ENCODE measurements around the gene UBASH3A. TPM values are rescaled to one million over a fixed set of nuclear protein-coding genes. Genes with fewer than 3 reads are reported as not detected.

UBASH3A gene
- total RNA-seq, 1 donor from 2014 or later = not detected

DNA sequence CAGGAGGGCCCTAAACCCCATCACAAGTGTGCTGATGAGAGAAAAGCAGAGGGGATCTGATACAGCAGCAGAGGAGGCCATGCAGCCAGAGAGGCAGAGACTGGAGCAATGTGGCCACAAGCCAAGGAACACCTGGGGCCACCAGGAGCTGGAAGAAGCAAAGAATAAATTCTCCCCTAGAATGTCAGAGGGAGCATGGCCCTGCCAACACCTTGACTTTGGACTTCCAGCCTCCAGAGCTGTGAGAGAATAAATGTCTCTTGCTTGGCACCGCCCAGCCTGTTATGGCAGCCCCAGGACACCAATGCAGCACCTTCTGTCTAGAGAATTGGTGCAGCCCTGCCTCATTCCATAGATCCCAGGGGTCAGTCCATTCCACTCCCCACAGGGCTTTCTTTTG, 25.3 kb downstream of the UBASH3A start:
- no peak for DNase-seq (ENCODE audit: low read depth in 2 of 2)

DNA sequence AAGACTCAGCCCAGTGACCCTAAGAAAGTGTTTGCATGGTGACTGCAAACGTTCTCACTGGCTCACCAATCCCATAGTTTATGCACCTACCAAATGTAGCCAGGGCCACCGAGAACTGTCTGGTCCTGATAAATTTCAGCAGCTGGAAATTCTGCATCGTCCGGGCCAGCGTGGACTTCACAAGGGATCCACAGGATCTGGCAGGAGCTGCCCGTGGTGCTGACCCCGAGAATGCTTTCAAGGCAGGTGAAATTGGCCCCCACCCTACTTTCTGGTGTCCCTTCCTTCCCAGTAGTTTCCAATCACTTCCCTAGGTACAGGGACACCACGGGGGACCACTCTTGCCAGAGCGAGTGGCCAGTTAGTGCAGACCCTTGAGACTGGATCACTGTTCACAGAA, 26.2 kb downstream of the UBASH3A start:
- DNase-seq (ENCODE audit: low read depth in 2 of 2) = peak in 1 of 2 donors; percentile 31

DNA sequence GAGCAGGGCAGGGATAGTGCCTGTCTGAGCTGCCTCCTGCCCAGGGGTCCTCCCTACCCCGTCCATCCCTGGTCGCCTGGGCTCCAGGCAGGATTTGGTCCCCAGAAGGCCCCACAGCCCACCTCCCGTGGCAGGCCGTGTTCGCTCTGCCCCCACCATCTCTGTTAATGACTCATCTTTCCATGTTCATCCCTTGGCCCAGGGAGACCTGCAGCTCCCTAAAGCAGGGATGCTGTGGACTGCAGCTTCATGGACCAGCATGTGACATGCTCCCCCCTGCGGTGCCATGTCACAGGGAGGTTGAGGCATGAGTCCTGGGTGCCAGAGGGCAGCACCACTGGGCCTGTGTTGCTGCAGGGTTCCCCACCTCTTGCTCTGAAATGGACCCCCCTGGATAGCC, 26.8 kb downstream of the UBASH3A start:
- no peak for DNase-seq (ENCODE audit: low read depth in 2 of 2)

DNA sequence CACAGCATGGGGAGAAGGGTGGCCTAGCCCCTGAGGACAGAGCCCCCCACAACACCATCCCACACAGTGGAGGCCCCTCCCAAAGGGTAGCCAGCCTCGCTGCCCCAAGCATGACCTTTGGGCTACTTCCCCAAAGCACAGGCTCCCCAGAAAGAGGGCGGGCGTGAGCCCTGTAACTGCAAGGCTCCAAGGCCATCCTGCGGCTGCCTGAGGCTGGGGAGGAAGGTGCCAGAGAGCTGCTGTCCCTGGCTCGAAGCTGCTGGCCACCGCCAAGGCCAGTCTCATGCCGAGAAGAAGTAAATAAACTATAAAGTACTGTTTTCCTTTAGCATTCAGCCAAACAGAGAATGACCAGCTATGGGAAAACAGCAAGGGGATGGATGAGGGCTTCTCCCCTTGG, 27.5 kb downstream of the UBASH3A start:
- no peak for DNase-seq (ENCODE audit: low read depth in 2 of 2)

DNA sequence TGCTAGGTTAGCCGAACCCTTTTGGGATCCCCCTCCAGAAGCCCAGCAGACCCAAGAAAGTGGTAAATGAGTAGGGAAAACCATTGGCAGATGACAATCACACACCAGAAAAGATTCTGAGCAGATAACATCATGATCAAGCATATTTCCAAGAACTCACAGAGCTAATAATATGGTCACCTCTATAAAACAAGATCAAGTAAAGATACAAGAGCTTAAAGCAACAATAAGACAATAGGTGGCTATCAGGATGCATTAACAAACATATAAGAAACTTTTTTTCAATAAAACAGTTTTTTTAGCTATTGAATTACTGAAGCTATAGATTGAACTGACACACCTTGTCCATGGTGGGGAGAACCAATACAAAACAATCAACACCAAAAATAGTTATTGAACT, 29.0 kb downstream of the UBASH3A start:
- no peak for DNase-seq (ENCODE audit: low read depth in 2 of 2)

DNA sequence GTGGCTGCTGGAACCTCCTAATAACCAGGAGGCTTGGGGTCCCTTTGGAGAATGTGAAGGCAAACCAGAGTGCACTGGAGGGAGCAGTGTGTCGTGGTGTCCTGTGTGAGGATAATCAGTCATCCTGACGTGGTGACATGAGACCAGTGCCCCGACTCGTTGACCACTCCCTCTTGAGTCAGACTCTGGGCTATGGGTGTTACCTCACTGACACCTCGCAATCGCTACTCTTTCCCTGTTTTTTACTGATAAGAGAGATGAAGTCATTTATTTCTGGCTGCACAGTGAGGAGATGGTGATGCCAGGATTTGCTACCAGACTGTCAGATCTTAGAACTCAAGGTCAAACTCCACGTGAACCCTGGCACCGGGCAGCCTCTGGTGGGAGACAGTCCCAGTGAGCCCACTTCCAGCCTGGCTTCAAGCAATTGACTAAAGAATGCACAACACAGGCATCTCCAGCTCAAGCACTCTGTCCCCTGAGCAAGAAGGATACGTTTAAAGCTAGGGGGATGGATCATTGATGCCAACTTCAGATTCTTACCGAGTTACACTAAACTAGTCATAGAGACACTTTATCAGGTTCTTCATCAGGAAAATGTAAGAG, 30.3 kb downstream of the UBASH3A start:
- no peak for DNase-seq (ENCODE audit: low read depth in 2 of 2)

DNA sequence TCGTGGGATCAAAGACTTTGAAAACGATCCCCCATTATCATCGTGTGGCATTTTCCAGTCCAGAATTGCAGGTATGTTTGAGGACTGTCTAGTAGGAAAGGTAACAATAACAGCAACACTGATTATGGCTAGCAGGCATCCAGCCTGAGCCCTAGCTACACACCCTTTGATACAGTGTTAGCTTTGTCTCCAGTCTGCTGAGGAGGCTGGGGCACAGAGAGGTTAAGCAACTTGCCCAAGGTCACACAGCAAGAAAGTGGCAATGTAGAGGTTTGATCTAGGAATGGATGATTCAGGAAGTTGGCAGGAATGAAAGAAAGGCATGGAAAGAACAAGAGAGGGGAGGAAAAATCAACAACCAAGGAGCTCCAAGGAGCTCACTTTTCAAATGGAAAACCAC, 31.2 kb downstream of the UBASH3A start:
- no peak for DNase-seq (ENCODE audit: low read depth in 2 of 2)

DNA sequence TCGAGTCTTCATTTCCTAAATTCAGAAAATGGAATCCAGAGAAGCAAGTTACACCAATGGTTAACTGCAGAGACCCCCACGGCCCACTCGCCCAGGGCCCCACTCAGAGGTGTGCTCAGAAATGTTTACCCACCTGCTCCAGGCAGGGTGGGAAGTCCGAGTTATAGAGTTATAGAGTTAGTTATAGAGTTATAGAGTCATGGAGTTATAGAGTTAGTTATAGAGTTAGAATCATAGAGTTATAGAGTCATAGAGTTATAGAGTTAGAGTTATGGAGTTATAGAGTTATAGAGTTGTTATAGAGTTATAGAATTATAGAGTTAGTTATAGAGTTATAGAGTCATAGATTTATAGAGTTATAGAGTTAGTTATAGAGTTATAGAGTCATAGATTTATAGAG, 31.7 kb downstream of the UBASH3A start:
- no peak for DNase-seq (ENCODE audit: low read depth in 2 of 2)

DNA sequence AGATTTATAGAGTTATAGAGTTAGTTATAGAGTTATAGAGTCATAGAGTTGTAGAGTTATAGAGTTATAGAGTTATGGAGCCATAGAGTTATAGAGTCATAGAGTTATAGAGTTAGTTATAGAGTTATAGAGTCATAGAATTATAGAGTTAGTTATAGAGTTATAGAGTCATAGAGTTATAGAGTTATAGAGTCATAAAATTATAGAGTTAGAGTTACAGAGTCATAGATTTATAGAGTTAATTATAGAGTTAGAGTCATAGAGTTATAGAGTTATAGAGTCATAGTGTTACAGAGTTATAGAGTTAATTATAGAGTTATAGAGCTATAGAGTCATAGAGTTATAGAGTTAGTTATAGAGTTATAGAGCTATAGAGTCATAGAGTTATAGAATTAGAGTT, 32.1 kb downstream of the UBASH3A start:
- DNase-seq (ENCODE audit: low read depth in 2 of 2) = no peak

DNA sequence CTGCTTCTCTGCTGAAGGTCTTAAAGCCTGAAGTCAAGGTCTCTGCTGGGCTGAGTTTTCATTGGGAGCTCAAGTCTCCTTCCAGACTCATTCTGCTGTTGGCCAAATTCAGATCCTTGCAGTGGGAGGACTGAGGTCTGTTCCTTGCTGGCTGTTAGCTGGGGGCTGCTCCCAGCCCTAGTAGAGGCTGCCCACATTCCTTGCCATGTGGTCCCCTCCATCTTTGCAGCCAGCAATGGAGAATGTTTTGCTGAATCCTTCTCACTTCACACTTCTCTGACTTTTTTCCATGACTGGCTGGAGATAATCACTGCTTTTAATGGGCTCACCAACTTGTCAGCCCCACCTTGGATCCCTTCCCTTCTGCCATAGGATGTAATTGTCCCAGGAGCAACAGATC, 33.2 kb downstream of the UBASH3A start:
- no peak for DNase-seq (ENCODE audit: low read depth in 2 of 2)

DNA sequence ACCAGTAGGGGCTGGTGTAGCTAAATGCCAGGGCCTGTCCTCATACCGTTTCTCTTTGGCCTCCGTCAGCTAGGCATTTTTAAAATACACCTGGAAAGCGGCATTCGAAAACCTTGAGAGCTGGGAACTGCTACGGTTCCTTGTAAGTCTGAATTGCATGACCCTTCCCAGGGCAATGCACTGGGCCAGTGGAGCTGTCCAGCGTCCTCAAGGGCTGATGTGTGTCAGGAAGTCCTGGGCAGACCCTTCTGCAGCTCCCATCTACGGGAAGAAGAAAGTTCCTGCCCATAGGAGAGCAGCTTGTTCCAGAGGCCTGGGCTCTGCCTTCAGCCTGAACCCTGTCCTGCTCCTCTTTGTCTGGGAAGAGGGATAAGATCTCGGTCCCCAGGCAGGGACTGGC, 34.1 kb downstream of the UBASH3A start:
- peak; percentile 17 to 52 for DNase-seq (ENCODE audit: low read depth in 2 of 2)

DNA sequence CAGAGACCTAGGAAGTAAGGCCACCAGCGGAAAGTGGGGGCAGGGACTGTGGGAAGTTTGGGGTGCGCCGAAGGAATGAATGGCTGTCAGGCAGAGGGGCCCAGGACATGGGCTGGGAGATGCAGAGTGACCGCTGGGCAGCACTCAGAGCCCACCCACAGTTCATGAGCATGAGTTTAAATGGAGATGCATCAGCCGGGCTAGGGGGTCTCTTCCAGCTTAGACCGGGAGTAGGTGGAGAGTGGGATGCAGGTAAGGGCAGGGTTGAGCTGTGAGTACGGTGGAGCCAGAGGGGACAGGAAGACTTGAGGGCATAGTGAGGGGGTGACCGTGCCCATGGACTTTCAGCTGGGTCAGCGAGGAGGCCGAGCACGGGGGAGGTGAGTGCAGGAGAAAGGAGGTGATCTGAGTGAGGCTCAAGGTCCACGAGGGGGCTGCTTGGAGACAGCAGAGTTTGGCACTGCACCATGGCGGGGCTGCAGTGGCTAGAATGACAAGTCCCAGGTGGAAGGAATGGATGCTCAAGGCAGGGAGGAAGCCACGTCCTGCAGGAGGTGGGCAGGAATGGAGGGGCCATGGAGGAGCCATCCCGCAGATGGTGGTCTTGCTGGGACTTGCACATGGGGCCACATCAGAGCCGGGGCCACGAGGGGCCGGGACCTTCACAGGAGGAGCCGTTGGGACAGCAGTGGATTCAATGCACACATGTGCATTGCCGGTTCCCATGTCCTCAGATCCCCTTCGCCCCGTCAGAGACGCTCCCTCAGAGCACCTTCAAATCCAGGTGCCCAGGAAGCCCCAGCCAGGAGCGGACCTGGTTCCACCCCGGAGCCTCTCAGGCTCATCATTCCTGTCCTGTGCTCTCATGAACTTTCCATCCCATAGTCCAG, 34.9 kb downstream of the UBASH3A start:
- DNase-seq (ENCODE audit: low read depth in 2 of 2) = no peak

DNA sequence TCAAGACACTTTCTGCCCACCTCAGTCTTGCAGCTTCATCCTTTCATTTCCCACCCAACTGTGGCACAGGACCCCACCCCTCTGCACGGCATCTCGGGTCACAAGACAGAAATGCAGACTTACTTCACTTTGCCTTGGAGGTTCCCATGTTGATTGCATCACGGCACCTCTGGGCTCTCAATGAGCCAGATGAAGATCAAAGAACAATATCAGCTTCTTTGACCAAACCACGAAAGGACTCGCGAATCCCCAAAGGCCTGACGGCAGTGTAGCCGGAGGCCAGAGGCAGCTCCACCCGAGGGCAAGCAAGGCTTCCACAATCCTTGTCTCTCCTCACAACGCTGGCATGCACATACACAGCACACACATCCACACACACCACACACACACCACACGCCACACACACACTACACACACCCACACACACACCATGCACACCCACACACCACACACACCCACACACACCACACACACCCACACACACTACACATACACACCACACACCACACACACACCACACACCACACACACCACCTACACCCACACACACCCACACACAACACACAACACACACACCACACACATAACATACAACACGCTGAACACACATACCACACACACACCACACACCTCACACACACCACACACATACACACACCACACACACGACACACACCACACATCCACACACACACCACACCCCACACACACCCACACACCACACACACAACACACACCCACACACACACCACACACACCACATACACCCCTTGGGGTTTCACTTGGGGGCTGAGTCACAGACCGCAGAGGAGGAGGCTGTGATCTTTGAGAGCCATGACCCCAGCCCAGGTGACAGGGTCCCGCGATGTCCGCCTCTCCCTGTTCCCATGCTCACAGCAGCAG, 35.8 kb downstream of the UBASH3A start:
- DNase-seq (ENCODE audit: low read depth in 2 of 2) = no peak

DNA sequence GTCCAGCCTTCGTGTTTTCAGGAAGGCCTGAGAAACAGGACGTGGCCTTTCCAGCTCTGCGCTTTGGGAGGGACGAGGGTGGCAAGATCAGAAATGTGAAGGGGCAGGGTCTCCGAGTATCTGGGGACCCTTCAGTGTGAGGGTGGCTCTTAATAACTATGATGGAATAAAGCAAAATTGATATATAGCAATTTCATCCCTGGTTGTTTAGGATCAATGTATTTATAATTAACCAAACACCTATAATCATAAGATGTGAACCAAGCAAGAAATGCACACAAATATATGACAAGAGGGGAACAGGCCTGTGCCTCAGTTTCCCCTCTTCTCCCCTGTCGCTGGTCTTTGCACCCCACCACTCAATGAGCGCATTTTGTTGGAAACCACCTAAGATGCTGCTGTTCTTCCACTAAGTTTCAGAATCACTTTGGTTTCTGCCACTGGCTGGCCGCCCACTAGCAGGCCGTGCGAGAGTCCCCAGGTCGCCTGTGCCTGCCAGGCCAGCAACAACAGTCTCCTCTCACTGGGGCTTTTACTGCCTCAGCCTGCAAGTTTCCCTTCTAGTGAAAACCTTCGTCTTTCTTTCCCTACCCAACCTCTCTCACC, 36.6 kb downstream of the UBASH3A start:
- no peak for DNase-seq (ENCODE audit: low read depth in 2 of 2)

DNA sequence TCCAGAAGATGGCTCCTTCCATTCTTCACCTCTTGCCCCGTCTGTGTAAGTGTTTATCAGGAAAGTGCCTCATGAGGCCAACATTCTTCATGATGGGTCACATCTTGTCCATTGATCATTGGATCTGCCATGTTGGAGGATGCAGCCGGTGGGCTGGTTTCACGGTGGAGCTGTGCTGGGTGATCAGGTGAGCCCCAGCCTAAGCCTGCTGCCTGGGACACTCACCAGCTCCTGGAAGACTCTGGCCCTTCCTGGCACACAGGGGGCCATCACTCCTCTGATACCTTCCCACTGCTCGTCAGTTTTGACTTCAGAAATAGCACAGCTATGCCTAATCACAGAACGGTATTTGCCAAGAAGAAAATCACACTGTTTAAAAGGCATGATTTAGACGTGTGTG, 38.3 kb downstream of the UBASH3A start:
- DNase-seq (ENCODE audit: low read depth in 2 of 2) = no peak

DNA sequence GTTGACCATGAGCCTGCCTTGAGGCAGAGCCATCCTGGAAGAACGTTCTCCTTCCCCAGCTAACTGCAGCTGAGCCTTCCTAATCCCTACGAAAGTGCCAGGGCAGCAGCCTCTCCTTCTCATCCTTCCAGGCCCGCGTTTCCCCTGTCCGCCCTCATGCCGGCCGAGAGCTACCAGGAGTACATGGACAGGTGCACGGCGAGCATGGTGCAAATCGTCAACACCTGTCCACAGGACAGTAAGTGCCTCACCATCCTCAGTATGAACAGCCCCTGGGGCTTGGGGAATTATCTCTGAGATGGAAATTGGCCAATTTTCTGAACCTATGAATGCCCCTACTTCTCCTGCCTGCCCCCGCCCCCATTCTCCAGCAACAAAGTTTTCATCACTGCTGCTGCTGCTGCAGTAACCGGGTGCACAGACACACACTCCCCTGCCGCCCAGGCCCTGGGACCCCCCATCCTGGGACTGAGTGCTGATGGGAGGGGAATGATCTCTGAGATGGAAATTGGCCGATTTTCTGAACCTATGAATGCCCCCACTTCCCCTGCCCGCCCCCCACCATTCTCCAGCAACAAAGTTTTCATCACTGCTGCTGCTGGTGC, 39.6 kb downstream of the UBASH3A start:
- no peak for DNase-seq (ENCODE audit: low read depth in 2 of 2)

DNA sequence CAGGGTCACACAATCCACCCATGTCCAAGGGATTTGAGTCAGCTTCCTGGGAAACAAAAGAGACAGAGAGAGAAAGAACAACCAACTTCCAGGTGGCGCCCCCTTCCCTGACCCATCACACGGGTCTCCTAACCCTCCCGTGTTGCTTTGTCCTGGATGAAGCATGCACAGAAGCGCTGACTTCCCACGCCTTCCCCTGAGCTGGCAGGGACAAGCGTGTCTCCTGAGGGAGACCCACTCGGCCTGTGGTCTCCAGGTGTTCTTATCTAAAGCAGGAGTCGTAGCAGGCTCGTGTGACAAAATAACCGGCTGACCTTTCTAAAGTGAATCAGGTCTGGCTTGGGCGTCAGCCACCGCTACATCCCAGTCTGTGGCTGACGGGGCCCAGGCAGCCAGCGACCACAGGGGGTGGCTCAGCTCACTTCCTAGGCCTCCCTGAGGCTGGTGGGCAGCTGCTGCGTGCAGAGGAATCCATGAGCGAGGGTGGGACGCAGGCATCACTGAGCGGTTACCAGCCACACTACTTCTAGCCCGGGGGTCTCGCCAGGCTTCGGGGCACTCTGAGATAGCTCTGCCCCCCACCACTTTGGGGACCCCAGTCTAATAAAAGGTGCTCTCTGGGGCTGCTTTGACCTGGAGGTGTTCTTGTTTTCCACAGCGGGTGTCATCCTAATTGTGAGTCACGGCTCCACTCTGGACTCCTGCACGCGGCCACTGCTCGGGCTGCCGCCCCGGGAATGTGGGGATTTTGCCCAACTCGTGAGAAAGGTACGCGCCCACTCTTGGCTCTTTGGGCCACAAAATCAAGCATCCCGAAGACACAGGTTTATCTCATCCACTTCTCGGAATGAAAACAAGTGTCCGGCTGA, 40.4 kb downstream of the UBASH3A start:
- no peak for DNase-seq (ENCODE audit: low read depth in 2 of 2)

DNA sequence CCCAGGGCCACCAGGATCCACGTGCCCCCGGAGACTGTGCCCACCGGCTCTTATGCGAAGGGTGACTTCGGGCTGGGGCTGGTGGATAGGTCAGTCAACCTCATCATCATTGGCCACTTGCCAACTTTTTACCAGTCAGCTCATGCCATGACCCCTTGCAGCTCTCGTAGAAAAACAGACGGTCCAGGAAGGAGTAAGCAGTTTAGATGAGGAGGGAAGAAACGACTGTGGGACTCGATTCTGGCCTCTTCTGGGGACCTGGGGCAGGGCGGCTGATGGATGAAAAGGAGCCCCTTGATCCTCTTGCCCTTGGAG, 41.0 kb downstream of the UBASH3A start:
- DNase-seq (ENCODE audit: low read depth in 2 of 2) = no peak

DNA sequence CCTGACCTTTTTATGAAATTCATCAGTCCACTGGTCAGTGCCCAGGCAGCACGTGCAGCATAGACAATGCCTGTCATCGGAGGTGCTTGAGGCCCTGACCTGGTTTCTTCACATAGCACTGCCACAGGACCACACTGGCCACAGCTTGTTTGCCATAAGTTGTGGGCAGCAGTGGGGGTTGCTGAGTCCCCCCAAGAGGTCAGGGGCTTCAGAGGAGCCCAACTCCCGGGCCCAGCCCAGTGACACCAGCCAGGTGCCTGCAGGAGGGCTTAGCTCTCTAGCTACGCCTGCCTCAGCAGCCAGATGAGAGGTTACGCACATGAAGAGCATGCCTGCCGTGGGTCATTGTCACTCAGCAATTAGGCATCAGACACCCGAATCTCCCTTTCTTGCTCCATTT, 41.6 kb downstream of the UBASH3A start:
- no peak for DNase-seq (ENCODE audit: low read depth in 2 of 2)

DNA sequence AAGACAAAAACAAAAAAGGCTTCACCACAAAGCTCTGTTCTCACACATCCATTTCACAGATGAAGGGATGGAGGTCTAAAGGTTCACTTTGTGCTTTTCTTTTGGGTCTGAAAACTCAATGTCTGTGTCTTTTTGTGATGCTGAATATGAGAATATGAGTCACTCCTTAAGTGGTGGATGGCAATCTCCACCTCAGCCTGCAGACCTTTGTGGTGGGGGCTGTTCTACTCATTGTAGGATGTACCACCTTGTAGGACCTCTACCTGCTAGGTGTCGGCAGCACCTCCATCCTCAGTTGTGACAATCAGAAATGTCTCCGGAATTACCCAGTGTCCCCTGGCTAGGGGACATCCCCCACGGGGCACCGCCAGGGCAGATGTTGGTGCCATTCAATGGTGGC, 42.8 kb downstream of the UBASH3A start:
- DNase-seq (ENCODE audit: low read depth in 2 of 2) = no peak

DNA sequence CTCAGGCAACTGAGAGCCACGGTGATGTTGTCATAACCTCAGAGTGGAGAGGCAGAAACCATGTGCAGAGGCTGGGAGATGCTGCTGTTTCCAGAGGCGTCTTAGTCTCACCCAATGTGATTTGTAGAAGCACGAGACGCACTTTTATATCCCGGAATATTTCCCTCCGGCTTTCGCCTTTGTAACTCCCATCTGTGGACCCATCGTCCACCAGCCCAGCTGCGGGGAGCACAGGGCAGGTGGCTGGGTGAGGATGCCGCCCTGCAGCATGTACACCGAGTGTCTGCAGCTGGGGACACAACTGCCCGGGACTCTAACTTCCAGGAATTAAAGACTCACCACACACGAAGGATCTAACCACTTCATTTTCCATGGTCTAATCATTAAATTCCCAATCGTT, 43.5 kb downstream of the UBASH3A start:
- DNase-seq (ENCODE audit: low read depth in 2 of 2) = no peak
